Heart left ventricle (tissue), 16 donors: ENCODE results near the gene NANOS2. TPM values are rescaled to one million over a fixed set of nuclear protein-coding genes. Genes with fewer than 3 reads are reported as not detected.

Source experiments
- ATAC-seq, 4 donors: fragments of 200-7000 bp; cut with Tn5 transposase; one replicate each; pipeline ENCODE4 v1.9.1; 2020 to 2022; ENCODE audit warnings: moderate library complexity in 4 of 4, mild to moderate bottlenecking in 3 of 4, moderate number of reproducible peaks in 1 of 4
- DNase-seq, 5 donors: peaks; one replicate each; pipeline ENCODE4 v3.0.0-alpha.2; 2020
- H3K27ac ChIP-seq, 12 donors: fragments of 200-600 bp; sonication (generic) in 4 of 12; one replicate each; pipeline versions ENCODE4 v1.5.0 to v1.8.0; 2016 to 2022; ENCODE audit warnings: mild to moderate bottlenecking in 2 of 12
- H3K27me3 ChIP-seq, 9 donors: fragments of 200-600 bp; sonication (generic) in 2 of 9; one replicate each; pipeline versions ENCODE4 v1.5.1 to v1.8.0; 2016 to 2022; ENCODE audit warnings: mild to moderate bottlenecking in 3 of 9
- H3K36me3 ChIP-seq, 9 donors: fragments of 200-600 bp; sonication (generic) in 2 of 9; one replicate each; pipeline versions ENCODE4 v1.5.0 to v1.8.0; 2018 to 2022; ENCODE audit warnings: mild to moderate bottlenecking in 2 of 9
- H3K4me1 ChIP-seq, 12 donors: fragments of 200-600 bp; sonication (generic) in 4 of 12; one replicate each; pipeline versions ENCODE4 v1.5.0 to v1.8.0; 2016 to 2022; ENCODE audit warnings: mild to moderate bottlenecking in 3 of 12
- H3K4me3 ChIP-seq, 12 donors: fragments of 200-600 bp; sonication (generic) in 4 of 12; one replicate each; pipeline versions ENCODE4 v1.5.0 to v1.8.0; 2017 to 2022; ENCODE audit warnings: mild to moderate bottlenecking in 9 of 12, moderate library complexity in 4 of 12
- H3K9me3 ChIP-seq, 12 donors: fragments of 200-600 bp; sonication (generic) in 4 of 12; one replicate each; pipeline versions ENCODE4 v1.5.0 to v1.8.0; 2016 to 2022; ENCODE audit warnings: mild to moderate bottlenecking in 1 of 12
- CTCF ChIP-seq, 12 donors: fragments of 200-600 bp; sonication (generic) in 4 of 12; IDR thresholded peaks; one replicate each; pipeline versions ENCODE4 v1.5.0 to v1.8.0; 2018 to 2022; ENCODE audit warnings: antibody characterized with exemption in 12 of 12, mild to moderate bottlenecking in 5 of 12
- POLR2A ChIP-seq, 2 donors: fragments of 450-650 bp; IDR thresholded peaks; one replicate each; pipeline ENCODE4 v1.6.1; 2017; ENCODE audit warnings: antibody characterized with exemption in 2 of 2, mild to moderate bottlenecking in 2 of 2, moderate library complexity in 2 of 2
- WGBS, 4 donors: extraction: QIAGEN DNeasy Blood & Tissue Kit in 2 of 4; methylation state at CpG; one replicate each; pipeline versions ENCODE4 v1.1.5 to v1.1.7; 2013 to 2018; 5-methylcytosine and 5-hydroxymethylcytosine counted together
- intact Hi-C, 10 donors: fragments of 100-400 bp; cut with DNase I; formaldehyde crosslinking; loops; one replicate each; pipeline versions ENCODE4 v1.11.1 to v1.14.2; 2022
- polyA plus RNA-seq, 2 donors: library from polyadenylated mRNA; stranded (reverse); fragments of 200-250 nt; gene quantifications; one replicate each; pipeline ENCODE4 v1.2.3, GENCODE V29; 2013
- total RNA-seq, 9 donors: library from RNA; depleted of rRNA in 2 of 9; stranded (reverse); fragments of >200 nt in 2 of 9; fragmentation: NEBNext Ultra II Directional in 3 of 9; extraction: Animal tissue kit (Norgen Biotek cat#: 25700) in 3 of 9; gene quantifications; one replicate each; pipeline versions ENCODE4 v1.1.0 to v1.2.4, GENCODE V29; 2016 to 2023
- donor health status: ischemic (EF 13 %, LVEDD 7.1; RV severe dilation, severe dysfunction).
- donor health status: healthy with polysubstance abuse.
- donor health status: DM: no; HTN: yes; CAD: no.
- donor health status: DM: no; HTN: no; CAD: no.
- donor health status: ischemic (EF 25% LVEDD 6.9; RV normal size, moderate dysfunction).
- donor health status: ischemic (EF 25% LVEDD 5.7; RV mildly dilated, moderate dysfunction).
- donor health status: healthy.
- donor health status: DM: yes; HTN: yes; CAD: no.
- donor health status: ischemic (EF 35%, LVEDD 5.7; RV mildly dilated, moderate dysfunction).
- donor health status: nonischemic (EF 11% LVEDD 7.7; RV severe dilation, severe dysfunction).
- donor health status: DM: yes; HTN: yes; CAD: no.
- donor health status: PGD.
- donor health status: ischemic (EF 29% LVEDD 5.4; RV normal size, mild dysfunction).
- donor health status: nonischemic (EF 23%, LVEDD 6.1; RV moderate dilation, normal function).

Gene NANOS2
- total and polyA plus RNA-seq, 11 donors = not detected

GRCh38 chr19:45881082-45881908, 33.3 kb downstream of the NANOS2 start:
- DNase-seq (no peak), ATAC-seq (no peak)
- WGBS, 4 donors = 84 to 93% (median 88%) methylated on average over 10 of the region's 10 CpGs
- H3K27me3 ChIP-seq = peaks cover 0 to 13% (median 0%) of the 10 kb centered on the region in 9 donors
- H3K27ac ChIP-seq = no peak overlapping the region
- H3K36me3 ChIP-seq = peaks cover 0 to 13% (median 5%) of the 10 kb centered on the region in 9 donors
- H3K9me3 ChIP-seq = no peaks in the 10 kb centered on the region
- TF ChIP-seq POLR2A (IDR thresholded peaks at IDR 0.05) = no peak
- no peak for TF ChIP-seq CTCF (IDR thresholded peaks at IDR 0.05)
- H3K4me3 ChIP-seq = no peak overlapping the region
- H3K4me1 ChIP-seq = peaks cover 11 to 51% (median 39%) of the 10 kb centered on the region in 12 donors
- intact Hi-C loops = loop anchor here in 3 of 10 donors (5.0 kb wide), 1 partner anchor 64 kb away; the partner anchor contains the start of gene RSPH6A (in 3 of the 3)

- TF ChIP-seq POLR2A (IDR thresholded peaks at IDR 0.05) (no peak), CTCF (IDR thresholded peaks at IDR 0.05) (no peak)
- DNase-seq (peak in 1 of 5 donors; percentile 14), ATAC-seq (no peak)
- 45 to 60% (median 51%) methylated on average over 2 of the region's 2 CpGs for WGBS, 4 donors
- Histone ChIP-seq H3K4me3 (no peak overlapping the region), H3K27me3 (peaks cover 0 to 13% (median 0%) of the 10 kb centered on the region in 9 donors), H3K27ac (no peak overlapping the region), H3K4me1 (peaks cover 8 to 45% (median 33%) of the 10 kb centered on the region in 12 donors), H3K9me3 (no peaks in the 10 kb centered on the region), H3K36me3 (peaks cover 0 to 13% (median 5%) of the 10 kb centered on the region in 9 donors)
- intact Hi-C loops = loop anchor here in 3 of 10 donors (5.0 kb wide), 1 partner anchor 63 kb away; the partner anchor contains the start of gene RSPH6A (in 3 of the 3)
Observed at GRCh38 chr19:45879971-45880370, 34.6 kb downstream of the NANOS2 start.

- no peak overlapping the region for H3K4me3 ChIP-seq
- TF ChIP-seq POLR2A (IDR thresholded peaks at IDR 0.05) (no peak), CTCF (IDR thresholded peaks at IDR 0.05) (no peak)
- WGBS, 4 donors = 80 to 84% (median 82%) methylated on average over 8 of the region's 8 CpGs
Observed at GRCh38 chr19:45879055-45879454, 35.5 kb downstream of the NANOS2 start.

GRCh38 chr19:45878043-45878794, 36.4 kb downstream of the NANOS2 start:
- 80 to 88% (median 82%) methylated on average over 10 to 11 of the region's 11 CpGs for WGBS, 4 donors
- H3K9me3 ChIP-seq = no peaks in the 10 kb centered on the region
- no peak overlapping the region for H3K4me3 ChIP-seq
- H3K36me3 ChIP-seq = no peaks in the 10 kb centered on the region
- peaks cover 0 to 13% (median 0%) of the 10 kb centered on the region in 9 donors for H3K27me3 ChIP-seq
- no peak overlapping the region for H3K27ac ChIP-seq
- peak in 1 of 5 donors; percentile 13 for DNase-seq
- TF ChIP-seq POLR2A (IDR thresholded peaks at IDR 0.05) = no peak
- no peak for TF ChIP-seq CTCF (IDR thresholded peaks at IDR 0.05)
- intact Hi-C loops = no loop called here
- H3K4me1 ChIP-seq = peaks cover 0 to 29% (median 17%) of the 10 kb centered on the region in 12 donors
- ATAC-seq = peak in 1 of 4 donors; percentile 21

More at GRCh38 chr19:45879055-45879454, 35.5 kb downstream of the NANOS2 start:
- Histone ChIP-seq H3K27me3 (peaks cover 0 to 13% (median 0%) of the 10 kb centered on the region in 9 donors), H3K36me3 (peaks cover 0 to 4% (median 3%) of the 10 kb centered on the region in 9 donors), H3K27ac (no peak overlapping the region), H3K9me3 (no peaks in the 10 kb centered on the region), H3K4me1 (peaks cover 2 to 36% (median 24%) of the 10 kb centered on the region in 12 donors)
- intact Hi-C loops = no loop called here
- no peak for DNase-seq
- ATAC-seq = no peak
